SK-N-SH (cell line): Measurements from ENCODE around the gene B2M. TPM values are rescaled to one million over a fixed set of nuclear protein-coding genes. Genes with fewer than 3 reads are reported as not detected.

Experiments
- CTCF ChIA-PET: fragments of 300-600, 350-600 bp; formaldehyde crosslinking; extraction: SDS; loops from one replicate; lab custom pipeline; 2021; lab: Yijun Ruan, JAX
- POLR2A ChIA-PET: fragments of 350-600 bp; sonication (Branson Sonifier 250); formaldehyde crosslinking; extraction: SDS; loops from one replicate; lab custom pipeline; 2020; ENCODE audit warnings: antibody characterized with exemption, inconsistent platforms; lab: Yijun Ruan, JAX
- DNase-seq: peaks from one replicate; pipeline ENCODE4 v3.0.0; 2012
- H2AFZ ChIP-seq: fragments of 200-600 bp; sonication (generic); 2 replicates; pipeline ENCODE4 v1.8.1; 2016; ENCODE audit warnings: antibody characterized with exemption, mild to moderate bottlenecking, low read depth
- H3F3A ChIP-seq: fragments of 200-600 bp; sonication (generic); replicated peaks from 2 replicates; pipeline ENCODE3; 2016; ENCODE audit warnings: antibody characterized with exemption, mild to moderate bottlenecking; ENCODE audit not compliant: insufficient read depth
- H3K27ac ChIP-seq, 2 experiments: fragments of 200-500 bp in 1 of 2; fragments of 200-600 bp in 1 of 2; sonication (Bioruptor generic) in 1 of 2; sonication (generic), shearing (Covaris generic) in 1 of 2; 2 replicates each; pipeline versions ENCODE4 v1.5.1 to v1.6.1; 2014 to 2016; ENCODE audit warnings: low read depth in 2 of 2, inconsistent platforms in 1 of 2, low read length in 1 of 2, mild to moderate bottlenecking in 1 of 2, mixed read lengths in 1 of 2
- H3K27me3 ChIP-seq: fragments of 200-600 bp; sonication (generic), shearing (Covaris generic); 2 replicates; pipeline ENCODE4 v1.6.1; 2016; ENCODE audit warnings: mixed run types; ENCODE audit not compliant: insufficient read depth
- H3K36me3 ChIP-seq, 2 experiments: fragments of 200-500 bp in 1 of 2; fragments of 200-600 bp in 1 of 2; sonication (Bioruptor generic) in 1 of 2; sonication (generic) in 1 of 2; replicated peaks in 1 of 2; 2 replicates each; pipeline versions ENCODE3 to v1.5.1; 2014 to 2016; ENCODE audit warnings: low read length in 1 of 2, mild to moderate bottlenecking in 1 of 2; ENCODE audit not compliant: insufficient read depth in 2 of 2, control insufficient read depth in 1 of 2
- H3K4me1 ChIP-seq, 2 experiments: fragments of 200-500 bp in 1 of 2; fragments of 200-600 bp in 1 of 2; sonication (Bioruptor generic) in 1 of 2; sonication (generic), shearing (Covaris generic) in 1 of 2; 2 replicates each; pipeline versions ENCODE4 v1.5.1 to v1.6.1; 2014 to 2016; ENCODE audit warnings: low read depth in 1 of 2, low read length in 1 of 2, mixed run types in 1 of 2; ENCODE audit not compliant: insufficient read depth in 2 of 2, control insufficient read depth in 1 of 2
- H3K4me2 ChIP-seq: fragments of 200-600 bp; sonication (generic), shearing (Covaris generic); 2 replicates; pipeline ENCODE4 v1.6.1; 2017; ENCODE audit warnings: mixed run types
- H3K4me3 ChIP-seq, 2 experiments: fragments of 200-500 bp in 1 of 2; fragments of 200-600 bp in 1 of 2; sonication (Bioruptor generic) in 1 of 2; sonication (generic), shearing (Covaris generic) in 1 of 2; 2 replicates each; pipeline versions ENCODE4 v1.5.1 to v1.8.1; 2014 to 2016; ENCODE audit warnings: low read depth in 2 of 2, inconsistent platforms in 1 of 2, low read length in 1 of 2, mild to moderate bottlenecking in 1 of 2, mixed read lengths in 1 of 2, moderate library complexity in 1 of 2
- H3K79me2 ChIP-seq: fragments of 200-600 bp; sonication (generic); 2 replicates; pipeline ENCODE4 v1.8.1; 2017; ENCODE audit warnings: mild to moderate bottlenecking; ENCODE audit not compliant: insufficient read depth
- H3K9ac ChIP-seq: fragments of 200-600 bp; sonication (generic); 2 replicates; pipeline ENCODE4 v1.6.1; 2017; ENCODE audit warnings: mixed run types
- H3K9me2 ChIP-seq: fragments of 200-600 bp; sonication (generic); 2 replicates; pipeline ENCODE4 v1.6.1; 2017; ENCODE audit warnings: mixed run types
- H3K9me3 ChIP-seq: fragments of 200-600 bp; sonication (generic); 2 replicates; pipeline ENCODE4 v1.6.1; 2017; ENCODE audit warnings: mixed run types, mild to moderate bottlenecking, moderate library complexity
- H4K20me1 ChIP-seq: fragments of 200-600 bp; sonication (generic); 2 replicates; pipeline ENCODE4 v1.6.1; 2017; ENCODE audit warnings: mild to moderate bottlenecking, mixed run types; ENCODE audit not compliant: insufficient read depth
- CHD2 ChIP-seq: fragments of 150-350 bp; IDR thresholded peaks from 2 replicates; pipeline ENCODE4 v1.6.1; 2018; ENCODE audit warnings: low read length; ENCODE audit not compliant: partially characterized antibody
- CTCF ChIP-seq: fragments of 200-600 bp; sonication (generic); IDR thresholded peaks from 2 replicates; pipeline ENCODE4 v1.6.1; 2017; ENCODE audit warnings: antibody characterized with exemption, mild to moderate bottlenecking, moderate library complexity
- ELF1 ChIP-seq: IDR thresholded peaks from 2 replicates; pipeline ENCODE4 v1.4.0; 2012
- EZH2phosphoT487 ChIP-seq: fragments of 200-600 bp; sonication (generic); IDR thresholded peaks from 2 replicates; pipeline ENCODE4 v1.6.1; 2017; ENCODE audit warnings: low read depth, mixed run types, mild to moderate bottlenecking, antibody characterized with exemption, moderate library complexity, borderline replicate concordance
- FOSL2 ChIP-seq: IDR thresholded peaks from 2 replicates; pipeline ENCODE4 v1.4.0; 2012; ENCODE audit warnings: low read depth, mild to moderate bottlenecking, moderate library complexity, borderline replicate concordance
- FOXM1 ChIP-seq: IDR thresholded peaks from 2 replicates; pipeline ENCODE4 v1.4.0; 2012; ENCODE audit warnings: low read depth, mild to moderate bottlenecking
- GABPA ChIP-seq: IDR thresholded peaks from 2 replicates; pipeline ENCODE4 v1.4.0; 2012; ENCODE audit warnings: low read depth, mild to moderate bottlenecking
- GATA2 ChIP-seq: sonication (generic); formaldehyde crosslinking; IDR thresholded peaks from 2 replicates; pipeline ENCODE4 v1.5.0; 2020; ENCODE audit warnings: mild to moderate bottlenecking, missing genetic modification reagents
- IRF3 ChIP-seq: fragments of 150-350 bp; IDR thresholded peaks from 2 replicates; pipeline ENCODE4 v1.6.1; 2016; ENCODE audit warnings: mild to moderate bottlenecking, low read depth, low read length
- NFIC ChIP-seq: IDR thresholded peaks from 2 replicates; pipeline ENCODE4 v1.4.0; 2012; ENCODE audit warnings: borderline replicate concordance
- POLR2AphosphoS5 ChIP-seq: IDR thresholded peaks from 2 replicates; pipeline ENCODE4 v1.6.1; 2012; ENCODE audit warnings: low read depth, low read length
- RAD21 ChIP-seq: IDR thresholded peaks from 2 replicates; pipeline ENCODE4 v1.6.1; 2012; ENCODE audit warnings: mild to moderate bottlenecking, low read length
- REST ChIP-seq: IDR thresholded peaks from 2 replicates; pipeline ENCODE4 v1.6.1; 2012; ENCODE audit warnings: mild to moderate bottlenecking, low read depth, low read length, moderate library complexity
- TAF1 ChIP-seq: IDR thresholded peaks from 2 replicates; pipeline ENCODE4 v1.6.1; 2012; ENCODE audit warnings: low read depth, mild to moderate bottlenecking, low read length, moderate library complexity, borderline replicate concordance
- TCF12 ChIP-seq: IDR thresholded peaks from 2 replicates; pipeline ENCODE4 v1.4.0; 2012
- TEAD4 ChIP-seq: IDR thresholded peaks from 2 replicates; pipeline ENCODE4 v1.4.0; 2012; ENCODE audit warnings: mild to moderate bottlenecking, borderline replicate concordance; ENCODE audit not compliant: insufficient read depth
- USF1 ChIP-seq: IDR thresholded peaks from 2 replicates; pipeline ENCODE4 v1.4.0; 2012; ENCODE audit warnings: low read depth, borderline replicate concordance
- YY1 ChIP-seq: IDR thresholded peaks from 2 replicates; pipeline ENCODE4 v1.4.0; 2012; ENCODE audit warnings: low read depth, mild to moderate bottlenecking
- WGBS: methylation state at CpG from one replicate; pipeline ENCODE4 v1.1.6; 2017; ENCODE audit warnings: low lambda C conversion rate; 5-methylcytosine and 5-hydroxymethylcytosine counted together
- polyA plus RNA-seq, 3 experiments: library from polyadenylated mRNA; depleted of rRNA; stranded (reverse); fragments of >200 nt; gene quantifications; 2 replicates each; pipeline ENCODE4 v1.2.3, GENCODE V29; 2012

The B2M gene
- polyA plus RNA-seq, 1 of the 3 experiments (the other 2 are of a cell fraction): 1,193 TPM

- H3K9ac ChIP-seq: no peak overlapping the region
- no peak overlapping the region for H3K4me3 ChIP-seq
- H3K27ac ChIP-seq: no peak overlapping the region
- H3K9me2 ChIP-seq: no peaks in the 10 kb centered on the region
- H3K27me3 ChIP-seq: no peaks in the 10 kb centered on the region
- POLR2A ChIA-PET: interaction anchor here (1.1 to 1.9 kb wide), 3 partner anchors 22 to 72 kb away, joined by 3 to 12 read pairs (median 6); partner anchors contain the start of genes B2M, PATL2 and SPG11
- CTCF ChIA-PET: interaction anchor here (1.1 to 7.6 kb wide), 3 partner anchors 25 to 72 kb away, joined by 3 to 117 read pairs (median 66); partner anchors contain the start of genes B2M, PATL2 and SPG11
- H3K4me1 ChIP-seq: peaks cover 4 to 8% of the 10 kb centered on the region in 2 experiments; a peak in 2 of 4 replicates
- H4K20me1 ChIP-seq: no peaks in the 10 kb centered on the region
- WGBS: 82% methylated on average over 2 of the region's 2 CpGs
- H3K4me2 ChIP-seq: no peak overlapping the region
- no peak overlapping the region for H2AFZ ChIP-seq
- TF ChIP-seq TEAD4 (no peak), CTCF (no peak), GABPA (no peak), FOSL2 (no peak), EZH2phosphoT487 (no peak), POLR2AphosphoS5 (no peak), IRF3 (no peak), TAF1 (no peak), REST (no peak), ELF1 (no peak), YY1 (no peak), RAD21 (no peak), CHD2 (no peak), TCF12 (no peak), NFIC (no peak), FOXM1 (no peak), GATA2 (CRISPR knock-in tag) (no peak), USF1 (no peak)
- H3K79me2 ChIP-seq: peaks cover 7% of the 10 kb centered on the region; the same call in 1 of the 2 replicates
- no peak for DNase-seq
- no peaks in the 10 kb centered on the region for H3K9me3 ChIP-seq
- no peaks in the 10 kb centered on the region for H3F3A ChIP-seq
- H3K36me3 ChIP-seq: peaks cover 5 to 11% of the 10 kb centered on the region in 2 experiments
Observed at GRCh38 chr15:44734839-44735481, 23.6 kb downstream of the B2M start.
